Skeletal muscle tissue (tissue), 4 donors: ENCODE measurements around the gene NEU4. TPM values are rescaled to one million over a fixed set of nuclear protein-coding genes. Genes with fewer than 3 reads are reported as not detected.
"Not testable (repeated sequence)": the region's sequence is repeated elsewhere in the genome, so short reads cannot be mapped to it uniquely, and the experiment has no call there.

Experiments used
- H3K27ac ChIP-seq: one replicate; pipeline ENCODE4 v1.7.0; 2013; ENCODE audit warnings: mild to moderate bottlenecking, low read depth, low read length, inconsistent platforms
- H3K27me3 ChIP-seq, 3 donors: one replicate each; pipeline ENCODE4 v1.7.0; 2013; ENCODE audit warnings: low read length in 3 of 3; ENCODE audit not compliant: control insufficient read depth in 3 of 3, insufficient read depth in 3 of 3
- H3K36me3 ChIP-seq, 3 donors: one replicate each; pipeline ENCODE4 v1.7.0; 2013; ENCODE audit warnings: low read length in 3 of 3; ENCODE audit not compliant: control insufficient read depth in 3 of 3, insufficient read depth in 3 of 3
- H3K4me1 ChIP-seq, 3 donors: one replicate each; pipeline ENCODE4 v1.7.0; 2013; ENCODE audit warnings: low read length in 3 of 3, mild to moderate bottlenecking in 3 of 3; ENCODE audit not compliant: control insufficient read depth in 3 of 3, insufficient read depth in 3 of 3
- H3K4me3 ChIP-seq, 3 donors: one replicate each; pipeline ENCODE4 v1.7.0; 2013; ENCODE audit warnings: low read length in 3 of 3
- H3K9ac ChIP-seq, 3 donors: one replicate each; pipeline ENCODE4 v1.7.0; 2013; ENCODE audit warnings: low read length in 3 of 3, mild to moderate bottlenecking in 3 of 3, moderate library complexity in 2 of 3, low read depth in 1 of 3
- H3K9me3 ChIP-seq, 3 donors: one replicate each; pipeline ENCODE4 v1.7.0; 2013; ENCODE audit warnings: low read length in 3 of 3; ENCODE audit not compliant: control insufficient read depth in 3 of 3
- total RNA-seq: library from RNA; depleted of rRNA; stranded (reverse); fragments of >200 nt; gene quantifications from one replicate; pipeline ENCODE4 v1.2.3, GENCODE V29; 2014
- donor health status: Osteomylitis.

NEU4 gene
- total RNA-seq, 1 donor from 2014 or later = 4.2 TPM

DNA sequence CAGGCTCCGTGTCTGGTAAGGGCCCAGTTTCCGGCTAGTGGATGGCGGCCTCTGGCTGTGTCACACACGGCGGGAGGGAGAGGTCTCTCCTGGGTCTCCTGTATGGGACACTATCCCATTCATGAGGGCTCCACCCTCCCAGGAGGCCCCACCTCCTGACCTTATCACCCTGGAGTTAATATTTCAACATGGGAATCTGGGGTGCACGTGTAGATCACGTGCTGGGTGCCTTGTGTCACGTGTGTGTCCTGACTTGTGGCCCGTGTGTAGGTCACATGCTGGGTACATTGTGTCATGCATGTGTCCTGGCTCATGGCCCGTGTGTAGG is 9.9 kb downstream of the NEU4 start:
- H3K36me3 ChIP-seq = no peaks in the 10 kb centered on the region
- no peak overlapping the region for H3K4me3 ChIP-seq
- no peak overlapping the region for H3K27ac ChIP-seq
- no peaks in the 10 kb centered on the region for H3K9me3 ChIP-seq
- H3K9ac ChIP-seq = no peak overlapping the region
- peaks cover 0 to 2% (median 0%) of the 10 kb centered on the region in 3 donors for H3K4me1 ChIP-seq
- H3K27me3 ChIP-seq = peaks cover 0 to 13% (median 0%) of the 10 kb centered on the region in 3 donors

GRCh38 chr2:241819947-241820624 is 11.1 kb downstream of the NEU4 start:
- H3K4me1 ChIP-seq, H3K9me3 ChIP-seq, H3K36me3 ChIP-seq, H3K27ac ChIP-seq, H3K9ac ChIP-seq, H3K4me3 ChIP-seq: not testable (repeated sequence)
- peaks cover 0 to 13% (median 2%) of the 10 kb centered on the region in 3 donors for H3K27me3 ChIP-seq

- Histone ChIP-seq H3K27me3 (peaks cover 0 to 13% (median 3%) of the 10 kb centered on the region in 3 donors), H3K4me1 (peaks cover 0 to 2% (median 0%) of the 10 kb centered on the region in 3 donors), H3K27ac (no peak overlapping the region), H3K9ac (no peak overlapping the region), H3K36me3 (no peaks in the 10 kb centered on the region), H3K9me3 (no peaks in the 10 kb centered on the region), H3K4me3 (no peak overlapping the region)
Observed at GRCh38 chr2:241820625-241821384, 11.8 kb downstream of the NEU4 start.

DNA sequence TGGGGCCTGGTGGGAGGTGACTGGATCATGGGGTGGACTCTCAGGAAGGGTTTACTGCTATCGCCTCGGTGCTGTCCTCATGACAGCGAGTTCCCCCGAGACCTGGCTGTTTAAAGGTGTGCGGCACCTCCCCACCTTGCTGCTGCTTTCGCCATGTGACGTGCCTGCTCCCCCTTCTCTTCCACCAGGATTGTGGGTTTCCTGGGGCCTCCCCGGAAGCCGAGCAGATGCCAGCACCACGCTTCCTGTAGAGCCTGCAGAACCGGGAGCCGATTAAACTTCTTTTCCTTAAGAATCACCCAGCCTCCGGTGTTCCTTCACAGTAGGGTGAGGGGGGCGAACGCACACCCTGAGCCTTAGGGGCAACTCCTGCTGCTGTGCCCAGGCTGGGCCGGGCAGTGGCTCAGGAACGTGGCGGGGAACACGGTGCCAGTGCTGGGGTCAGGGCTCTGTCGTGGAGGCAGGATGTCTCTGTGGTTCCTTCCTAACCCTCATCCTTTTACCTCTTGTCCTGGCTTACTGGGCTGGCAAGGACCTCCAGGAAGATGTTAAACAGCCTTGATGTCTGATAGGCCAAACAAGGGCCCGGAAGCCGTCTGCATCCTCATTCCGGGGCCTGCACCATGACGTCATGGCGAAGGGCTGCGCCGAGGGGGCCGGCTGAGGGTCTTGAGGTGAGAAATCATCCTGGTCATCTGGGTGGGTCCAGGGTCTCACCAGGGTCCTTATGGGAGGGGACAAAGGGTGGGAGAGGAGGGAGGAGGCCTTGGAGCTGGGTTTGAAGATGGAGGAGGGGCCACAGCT is 12.7 kb downstream of the NEU4 start:
- Histone ChIP-seq H3K9me3 (no peaks in the 10 kb centered on the region), H3K27ac (no peak overlapping the region), H3K9ac (no peak overlapping the region), H3K36me3 (no peaks in the 10 kb centered on the region), H3K4me3 (no peak overlapping the region), H3K4me1 (peaks cover 0 to 2% (median 0%) of the 10 kb centered on the region in 3 donors), H3K27me3 (peaks cover 0 to 13% (median 3%) of the 10 kb centered on the region in 3 donors)

- H3K9me3 ChIP-seq = peaks cover 0 to 5% (median 4%) of the 10 kb centered on the region in 3 donors
- H3K4me1 ChIP-seq = peaks cover 0 to 2% (median 0%) of the 10 kb centered on the region in 3 donors
- no peak overlapping the region for H3K4me3 ChIP-seq
- H3K9ac ChIP-seq = no peak overlapping the region
- no peaks in the 10 kb centered on the region for H3K36me3 ChIP-seq
- no peak overlapping the region for H3K27ac ChIP-seq
- peaks cover 0 to 13% (median 3%) of the 10 kb centered on the region in 3 donors for H3K27me3 ChIP-seq
Observed at GRCh38 chr2:241822264-241822623, 13.3 kb downstream of the NEU4 start.

DNA sequence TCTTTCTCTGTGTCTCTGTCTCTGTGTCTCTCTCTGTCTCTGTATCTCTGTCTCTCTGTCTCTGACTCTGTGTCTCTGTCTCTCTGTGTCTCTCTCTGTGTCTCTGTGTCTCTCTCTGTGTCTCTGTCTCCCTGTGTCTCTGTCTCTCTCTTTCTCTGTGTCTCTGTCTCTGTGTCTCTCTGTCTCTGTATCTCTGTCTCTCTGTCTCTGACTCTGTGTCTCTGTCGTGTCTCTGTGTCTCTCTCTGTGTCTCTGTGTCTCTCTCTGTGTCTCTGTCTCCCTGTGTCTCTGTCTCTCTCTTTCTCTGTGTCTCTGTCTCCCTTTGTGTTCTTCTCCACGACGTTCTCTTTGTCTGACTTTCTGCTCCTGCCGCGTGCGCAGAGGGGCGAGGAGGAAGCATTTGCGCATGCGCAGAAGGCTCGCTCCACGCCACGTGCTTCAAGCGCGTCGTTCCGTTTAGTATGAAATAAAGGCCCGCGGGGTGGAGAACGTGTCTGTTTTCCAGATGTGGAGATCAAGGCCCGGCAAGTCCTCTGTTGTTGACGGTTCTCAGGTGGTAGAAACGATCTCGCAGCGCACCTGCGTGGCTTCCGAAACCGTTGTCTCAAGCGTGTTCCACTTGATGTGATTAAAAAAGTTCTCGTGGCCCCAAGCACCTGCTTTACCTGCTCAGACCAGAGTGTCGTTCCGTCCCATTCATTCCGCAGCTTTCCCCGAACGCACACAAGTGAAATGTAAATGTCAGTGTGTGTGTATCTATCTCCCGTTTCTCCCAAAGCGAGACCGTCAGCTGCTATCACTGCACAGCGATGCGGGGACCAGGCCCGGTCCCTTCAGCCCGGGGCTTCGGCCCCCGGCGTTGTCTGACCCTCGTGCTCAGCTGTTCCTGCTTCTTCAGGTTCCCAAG is 14.8 kb downstream of the NEU4 start:
- not testable (repeated sequence) for H3K27ac ChIP-seq, H3K4me1 ChIP-seq, H3K36me3 ChIP-seq, H3K4me3 ChIP-seq, H3K9ac ChIP-seq, H3K9me3 ChIP-seq
- peaks cover 0 to 12% (median 3%) of the 10 kb centered on the region in 3 donors for H3K27me3 ChIP-seq

DNA sequence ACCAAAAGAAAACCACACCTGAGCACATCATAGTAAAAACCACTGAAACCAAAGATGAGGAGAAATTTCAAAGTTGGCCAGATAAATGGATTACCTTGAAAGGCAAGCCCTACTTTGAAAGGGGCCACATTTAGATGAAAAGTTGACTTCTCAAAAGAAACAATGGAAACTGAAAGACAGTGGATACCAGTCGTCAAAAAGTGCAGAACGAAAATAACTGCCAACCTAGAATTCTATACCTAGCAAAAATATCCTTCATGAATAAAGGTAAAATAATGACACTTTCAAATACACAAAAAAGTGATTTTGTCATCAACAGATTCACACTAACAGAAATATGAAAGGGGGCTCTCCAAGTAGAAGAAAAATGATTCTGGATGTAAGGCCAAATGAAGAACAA is 18.4 kb downstream of the NEU4 start:
- Histone ChIP-seq H3K9ac (no peak overlapping the region), H3K4me1 (no peaks in the 10 kb centered on the region), H3K27me3 (peaks cover 0 to 3% (median 0%) of the 10 kb centered on the region in 3 donors), H3K4me3 (no peak overlapping the region), H3K9me3 (peaks cover 0 to 5% (median 4%) of the 10 kb centered on the region in 3 donors), H3K36me3 (no peaks in the 10 kb centered on the region), H3K27ac (no peak overlapping the region)

- H3K9me3 ChIP-seq = no peaks in the 10 kb centered on the region
- no peaks in the 10 kb centered on the region for H3K4me1 ChIP-seq
- no peak overlapping the region for H3K27ac ChIP-seq
- H3K9ac ChIP-seq = no peak overlapping the region
- H3K36me3 ChIP-seq = no peaks in the 10 kb centered on the region
- H3K27me3 ChIP-seq = peaks cover 0 to 5% (median 4%) of the 10 kb centered on the region in 3 donors
- H3K4me3 ChIP-seq = no peak overlapping the region
Observed at GRCh38 chr2:241833101-241833663, 24.2 kb downstream of the NEU4 start.
